Kidney epithelial cell (primary cell): Measurements from ENCODE around the gene TSEN15. TPM values are rescaled to one million over a fixed set of nuclear protein-coding genes. Genes with fewer than 3 reads are reported as not detected.

Experiments used
- DNase-seq: peaks from one replicate; pipeline ENCODE4 v3.0.0-alpha.2; 2010; ENCODE audit warnings: low read depth
- H3K27me3 ChIP-seq: 2 replicates; pipeline ENCODE4 v1.6.0; 2011; ENCODE audit warnings: low read length; ENCODE audit not compliant: control insufficient read depth, insufficient read depth
- H3K36me3 ChIP-seq: 2 replicates; pipeline ENCODE4 v1.5.1; 2011; ENCODE audit warnings: low read length; ENCODE audit not compliant: control insufficient read depth, insufficient read depth
- H3K4me3 ChIP-seq: 2 replicates; pipeline ENCODE4 v1.5.1; 2011; ENCODE audit warnings: low read depth, mild to moderate bottlenecking, control low read depth, low read length
- total RNA-seq: library from RNA; depleted of rRNA; stranded (reverse); fragments of >200 nt; gene quantifications from 2 replicates; pipeline ENCODE4 v1.2.3, GENCODE V29; 2015
- TF ChIP-seq, protein P1 (sequence below): IDR thresholded peaks from 2 replicates; pipeline ENCODE4 v1.5.1; 2011; ENCODE audit warnings: mild to moderate bottlenecking, moderate library complexity, low read length, control low read depth, inconsistent platforms; ENCODE audit not compliant: insufficient read depth, poor library complexity, severe bottlenecking

Gene TSEN15
- total RNA-seq, 1 donor from 2014 or later, result 50.1 TPM

DNA sequence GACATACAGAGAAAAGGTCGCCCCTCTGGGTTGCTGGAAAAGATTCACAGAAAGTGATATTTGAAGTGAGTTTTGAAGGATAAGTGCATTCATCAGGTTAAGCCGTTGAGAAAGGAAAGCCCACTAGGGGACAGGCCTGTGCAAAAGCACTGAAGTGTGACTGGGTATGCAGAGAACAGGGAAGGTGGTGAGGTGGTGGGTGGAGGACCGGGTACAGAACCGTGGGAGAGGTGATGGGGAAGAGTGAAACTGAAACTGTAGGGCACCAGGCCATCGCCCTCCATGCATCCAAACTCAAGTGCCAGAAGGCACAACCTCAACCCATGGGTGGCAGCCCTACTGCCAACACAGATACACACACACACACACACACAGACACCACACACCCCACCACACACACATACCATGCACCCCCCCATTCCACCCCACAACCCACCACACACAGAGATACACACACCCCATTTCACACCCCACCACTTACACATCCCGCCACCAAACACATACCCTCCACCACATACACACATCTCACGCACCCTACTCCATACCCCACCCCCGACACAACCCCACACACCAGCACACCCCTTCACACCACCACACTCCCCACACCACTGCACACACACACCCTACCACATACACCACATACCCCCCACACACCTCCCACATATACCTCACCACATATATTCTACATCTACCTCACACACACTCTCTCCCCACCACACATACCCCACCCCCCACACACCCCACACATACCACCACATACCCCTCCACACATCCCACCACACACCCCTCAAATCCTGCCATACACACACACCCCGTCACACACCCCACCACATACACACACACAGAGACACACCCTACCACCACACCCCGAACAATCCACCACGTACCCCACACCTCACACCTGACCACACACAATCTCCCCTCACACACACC, 59.0 kb downstream of the TSEN15 start:
- TF ChIP-seq, protein P1, sequence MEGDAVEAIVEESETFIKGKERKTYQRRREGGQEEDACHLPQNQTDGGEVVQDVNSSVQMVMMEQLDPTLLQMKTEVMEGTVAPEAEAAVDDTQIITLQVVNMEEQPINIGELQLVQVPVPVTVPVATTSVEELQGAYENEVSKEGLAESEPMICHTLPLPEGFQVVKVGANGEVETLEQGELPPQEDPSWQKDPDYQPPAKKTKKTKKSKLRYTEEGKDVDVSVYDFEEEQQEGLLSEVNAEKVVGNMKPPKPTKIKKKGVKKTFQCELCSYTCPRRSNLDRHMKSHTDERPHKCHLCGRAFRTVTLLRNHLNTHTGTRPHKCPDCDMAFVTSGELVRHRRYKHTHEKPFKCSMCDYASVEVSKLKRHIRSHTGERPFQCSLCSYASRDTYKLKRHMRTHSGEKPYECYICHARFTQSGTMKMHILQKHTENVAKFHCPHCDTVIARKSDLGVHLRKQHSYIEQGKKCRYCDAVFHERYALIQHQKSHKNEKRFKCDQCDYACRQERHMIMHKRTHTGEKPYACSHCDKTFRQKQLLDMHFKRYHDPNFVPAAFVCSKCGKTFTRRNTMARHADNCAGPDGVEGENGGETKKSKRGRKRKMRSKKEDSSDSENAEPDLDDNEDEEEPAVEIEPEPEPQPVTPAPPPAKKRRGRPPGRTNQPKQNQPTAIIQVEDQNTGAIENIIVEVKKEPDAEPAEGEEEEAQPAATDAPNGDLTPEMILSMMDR, result no peak
- Histone ChIP-seq H3K4me3 (no peak overlapping the region), H3K36me3 (no peaks in the 10 kb centered on the region), H3K27me3 (no peaks in the 10 kb centered on the region)
- no peak for DNase-seq

DNA sequence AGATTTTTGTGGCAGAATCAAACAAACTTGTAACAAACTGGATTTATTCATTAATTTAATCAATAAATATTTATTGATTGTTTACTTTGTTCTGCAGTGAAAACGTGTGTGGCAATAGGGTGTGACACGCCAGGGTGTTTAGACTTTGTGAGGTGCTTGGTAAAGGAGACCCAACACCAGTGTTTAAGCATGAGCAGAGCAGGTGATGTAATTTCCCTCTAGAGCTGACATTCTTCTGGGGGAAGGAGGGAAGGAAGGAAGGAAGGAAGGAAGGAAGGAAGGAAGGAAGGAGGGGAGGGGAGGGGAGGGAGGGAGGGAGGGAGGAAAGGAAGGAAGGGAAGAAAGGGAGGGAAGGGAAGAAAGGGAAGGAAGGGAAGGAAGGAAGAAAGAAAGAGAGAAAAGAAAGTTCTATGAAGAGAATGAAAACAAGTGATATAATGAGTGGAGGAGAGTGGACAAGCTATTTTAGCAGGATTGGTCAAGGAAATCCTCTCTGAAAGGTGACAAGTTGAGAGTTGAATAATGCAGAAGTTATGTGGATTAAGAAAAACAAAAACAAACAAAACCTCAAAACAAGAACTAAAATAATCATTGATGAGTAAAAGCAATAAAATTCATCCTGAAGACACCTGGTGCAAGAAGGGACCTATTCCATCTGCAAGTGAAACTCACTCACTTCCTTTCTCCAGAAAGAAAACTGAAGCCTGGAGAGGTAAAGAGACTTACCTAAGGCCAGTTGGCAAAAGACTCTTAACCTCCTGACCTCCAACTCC, 60.8 kb downstream of the TSEN15 start:
- TF ChIP-seq, protein P1, result no peak
- no peaks in the 10 kb centered on the region for H3K27me3 ChIP-seq
- DNase-seq, result no peak
- no peak overlapping the region for H3K4me3 ChIP-seq
- H3K36me3 ChIP-seq, result no peaks in the 10 kb centered on the region

DNA sequence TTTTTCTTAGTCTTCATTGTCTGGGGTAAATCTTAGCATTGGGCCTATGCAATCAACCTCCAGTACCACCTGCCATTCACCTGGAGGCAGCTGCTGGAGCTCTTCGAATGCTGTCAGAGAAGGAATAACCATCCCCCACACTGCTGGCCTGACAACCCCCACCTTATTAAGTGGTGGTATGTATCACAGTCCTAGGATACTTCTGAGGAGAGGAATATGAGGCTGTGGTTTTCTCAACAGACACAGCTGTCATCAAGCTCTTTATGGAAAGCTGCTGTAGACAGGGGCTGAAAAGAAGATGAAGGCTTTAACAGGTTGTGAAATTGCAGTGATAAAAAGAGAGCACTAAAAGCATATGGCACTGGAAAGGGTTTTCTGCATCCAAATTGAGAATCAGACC, 61.7 kb downstream of the TSEN15 start:
- DNase-seq, result no peak
- H3K4me3 ChIP-seq, result no peak overlapping the region
- TF ChIP-seq, protein P1, result no peak
- no peaks in the 10 kb centered on the region for H3K36me3 ChIP-seq
- no peaks in the 10 kb centered on the region for H3K27me3 ChIP-seq

DNA sequence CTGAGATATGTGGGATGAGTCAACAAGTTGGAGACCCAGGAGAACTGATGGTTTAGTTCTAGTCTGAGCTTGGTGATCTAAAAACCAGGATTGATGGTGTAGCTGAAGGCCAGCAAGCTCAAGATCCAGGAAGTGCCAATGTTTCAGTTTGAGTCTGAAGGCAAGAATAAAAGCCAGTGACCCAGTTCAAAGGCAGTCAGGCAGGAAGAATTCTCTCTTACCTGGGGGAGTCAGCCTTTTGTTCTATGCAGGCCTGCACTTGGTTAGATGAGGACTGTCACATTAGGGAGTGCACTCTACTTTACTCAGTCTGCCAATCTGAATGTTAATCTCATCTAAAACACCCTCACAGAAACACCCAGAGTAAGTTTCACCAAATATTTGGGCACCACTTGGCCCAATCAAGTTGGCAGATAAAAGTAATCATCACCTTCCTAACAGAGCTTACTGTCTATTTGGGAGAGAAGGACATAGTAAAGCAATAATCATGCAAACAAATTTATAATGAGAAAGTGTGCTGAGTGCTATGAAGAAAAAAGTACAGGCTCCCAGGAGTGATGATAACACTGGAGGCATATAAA, 63.4 kb downstream of the TSEN15 start:
- Histone ChIP-seq H3K36me3 (no peaks in the 10 kb centered on the region), H3K4me3 (no peak overlapping the region), H3K27me3 (no peaks in the 10 kb centered on the region)
- TF ChIP-seq, protein P1, result no peak
- no peak for DNase-seq

DNA sequence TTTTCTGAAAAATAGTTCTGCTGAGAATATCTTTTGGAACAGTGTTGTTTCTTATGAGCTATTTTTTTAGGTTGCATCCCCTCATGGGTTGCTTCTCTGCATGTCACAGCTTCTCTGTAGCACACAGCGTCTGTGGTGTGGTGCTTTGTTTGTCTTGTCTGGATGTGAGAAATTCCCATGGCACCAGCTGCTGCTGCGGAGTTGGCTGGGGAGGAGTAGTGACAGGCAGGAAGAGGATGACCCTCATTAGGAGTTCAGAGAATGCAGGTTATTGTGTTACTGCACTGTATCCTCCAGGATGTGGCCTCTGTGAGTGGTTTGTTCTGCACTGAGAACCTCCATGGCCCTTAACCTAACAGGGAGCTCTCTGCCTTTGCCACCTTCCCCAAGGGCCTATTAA, 64.8 kb downstream of the TSEN15 start:
- H3K4me3 ChIP-seq, result no peak overlapping the region
- TF ChIP-seq, protein P1, result no peak
- H3K36me3 ChIP-seq, result no peaks in the 10 kb centered on the region
- no peak for DNase-seq
- no peaks in the 10 kb centered on the region for H3K27me3 ChIP-seq
